ENCODE results near the gene MICU2. TPM values are rescaled to one million over a fixed set of nuclear protein-coding genes. Genes with fewer than 3 reads are reported as not detected.
A peak's percentile ranks its signal among the peaks of the same experiment; 100 is the strongest.

The MICU2 gene
- total and polyA plus RNA-seq, 2 experiments from 2014 or later, result 51.0 to 122 TPM

DNA sequence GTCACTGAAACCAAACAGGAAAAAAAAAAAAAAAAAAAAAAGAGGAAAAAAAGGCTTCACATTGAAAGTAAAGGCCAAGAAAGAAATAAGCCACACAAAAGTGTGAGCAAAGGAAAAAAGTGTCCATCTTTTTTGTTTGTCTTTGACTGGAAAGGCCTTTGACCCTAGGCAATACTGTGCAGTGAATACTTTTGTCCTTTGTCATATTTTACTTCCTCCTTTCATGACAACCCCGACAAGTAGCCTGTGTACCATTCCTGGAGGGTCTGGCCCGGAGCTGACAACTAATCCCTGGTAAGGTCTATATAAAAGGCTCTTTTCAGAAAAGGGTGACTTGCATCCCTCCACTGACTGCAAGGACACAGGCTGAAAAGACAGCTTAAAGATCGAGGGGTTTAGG, 12.9 kb upstream of the MICU2 start (continued):
- TF ChIP-seq, protein P1, sequence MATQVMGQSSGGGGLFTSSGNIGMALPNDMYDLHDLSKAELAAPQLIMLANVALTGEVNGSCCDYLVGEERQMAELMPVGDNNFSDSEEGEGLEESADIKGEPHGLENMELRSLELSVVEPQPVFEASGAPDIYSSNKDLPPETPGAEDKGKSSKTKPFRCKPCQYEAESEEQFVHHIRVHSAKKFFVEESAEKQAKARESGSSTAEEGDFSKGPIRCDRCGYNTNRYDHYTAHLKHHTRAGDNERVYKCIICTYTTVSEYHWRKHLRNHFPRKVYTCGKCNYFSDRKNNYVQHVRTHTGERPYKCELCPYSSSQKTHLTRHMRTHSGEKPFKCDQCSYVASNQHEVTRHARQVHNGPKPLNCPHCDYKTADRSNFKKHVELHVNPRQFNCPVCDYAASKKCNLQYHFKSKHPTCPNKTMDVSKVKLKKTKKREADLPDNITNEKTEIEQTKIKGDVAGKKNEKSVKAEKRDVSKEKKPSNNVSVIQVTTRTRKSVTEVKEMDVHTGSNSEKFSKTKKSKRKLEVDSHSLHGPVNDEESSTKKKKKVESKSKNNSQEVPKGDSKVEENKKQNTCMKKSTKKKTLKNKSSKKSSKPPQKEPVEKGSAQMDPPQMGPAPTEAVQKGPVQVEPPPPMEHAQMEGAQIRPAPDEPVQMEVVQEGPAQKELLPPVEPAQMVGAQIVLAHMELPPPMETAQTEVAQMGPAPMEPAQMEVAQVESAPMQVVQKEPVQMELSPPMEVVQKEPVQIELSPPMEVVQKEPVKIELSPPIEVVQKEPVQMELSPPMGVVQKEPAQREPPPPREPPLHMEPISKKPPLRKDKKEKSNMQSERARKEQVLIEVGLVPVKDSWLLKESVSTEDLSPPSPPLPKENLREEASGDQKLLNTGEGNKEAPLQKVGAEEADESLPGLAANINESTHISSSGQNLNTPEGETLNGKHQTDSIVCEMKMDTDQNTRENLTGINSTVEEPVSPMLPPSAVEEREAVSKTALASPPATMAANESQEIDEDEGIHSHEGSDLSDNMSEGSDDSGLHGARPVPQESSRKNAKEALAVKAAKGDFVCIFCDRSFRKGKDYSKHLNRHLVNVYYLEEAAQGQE (IDR thresholded peaks at IDR 0.05; ENCODE audit: unreplicated experiment), result no peak
- TF ChIP-seq STAT1 (IDR thresholded peaks at IDR 0.05; ENCODE audit: unreplicated experiment), result no peak
- TF ChIP-seq EZH2 (IDR thresholded peaks at IDR 0.05; ENCODE audit: low read depth, unreplicated experiment), result no peak
- no peak for TF ChIP-seq CREB1 (CRISPR knock-in tag; IDR thresholded peaks at IDR 0.05; ENCODE audit: low read depth)
- TF ChIP-seq, protein P2, sequence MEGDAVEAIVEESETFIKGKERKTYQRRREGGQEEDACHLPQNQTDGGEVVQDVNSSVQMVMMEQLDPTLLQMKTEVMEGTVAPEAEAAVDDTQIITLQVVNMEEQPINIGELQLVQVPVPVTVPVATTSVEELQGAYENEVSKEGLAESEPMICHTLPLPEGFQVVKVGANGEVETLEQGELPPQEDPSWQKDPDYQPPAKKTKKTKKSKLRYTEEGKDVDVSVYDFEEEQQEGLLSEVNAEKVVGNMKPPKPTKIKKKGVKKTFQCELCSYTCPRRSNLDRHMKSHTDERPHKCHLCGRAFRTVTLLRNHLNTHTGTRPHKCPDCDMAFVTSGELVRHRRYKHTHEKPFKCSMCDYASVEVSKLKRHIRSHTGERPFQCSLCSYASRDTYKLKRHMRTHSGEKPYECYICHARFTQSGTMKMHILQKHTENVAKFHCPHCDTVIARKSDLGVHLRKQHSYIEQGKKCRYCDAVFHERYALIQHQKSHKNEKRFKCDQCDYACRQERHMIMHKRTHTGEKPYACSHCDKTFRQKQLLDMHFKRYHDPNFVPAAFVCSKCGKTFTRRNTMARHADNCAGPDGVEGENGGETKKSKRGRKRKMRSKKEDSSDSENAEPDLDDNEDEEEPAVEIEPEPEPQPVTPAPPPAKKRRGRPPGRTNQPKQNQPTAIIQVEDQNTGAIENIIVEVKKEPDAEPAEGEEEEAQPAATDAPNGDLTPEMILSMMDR (conservative IDR thresholded peaks at IDR 0.05; ENCODE audit: low read depth in 2 of 2), result no peak
- TF ChIP-seq EZH2phosphoT487 (IDR thresholded peaks at IDR 0.05; ENCODE audit: unreplicated experiment), result no peak
- TF ChIP-seq ZNF331 (CRISPR knock-in tag; IDR thresholded peaks at IDR 0.05; ENCODE audit: low read depth), result no peak

DNA sequence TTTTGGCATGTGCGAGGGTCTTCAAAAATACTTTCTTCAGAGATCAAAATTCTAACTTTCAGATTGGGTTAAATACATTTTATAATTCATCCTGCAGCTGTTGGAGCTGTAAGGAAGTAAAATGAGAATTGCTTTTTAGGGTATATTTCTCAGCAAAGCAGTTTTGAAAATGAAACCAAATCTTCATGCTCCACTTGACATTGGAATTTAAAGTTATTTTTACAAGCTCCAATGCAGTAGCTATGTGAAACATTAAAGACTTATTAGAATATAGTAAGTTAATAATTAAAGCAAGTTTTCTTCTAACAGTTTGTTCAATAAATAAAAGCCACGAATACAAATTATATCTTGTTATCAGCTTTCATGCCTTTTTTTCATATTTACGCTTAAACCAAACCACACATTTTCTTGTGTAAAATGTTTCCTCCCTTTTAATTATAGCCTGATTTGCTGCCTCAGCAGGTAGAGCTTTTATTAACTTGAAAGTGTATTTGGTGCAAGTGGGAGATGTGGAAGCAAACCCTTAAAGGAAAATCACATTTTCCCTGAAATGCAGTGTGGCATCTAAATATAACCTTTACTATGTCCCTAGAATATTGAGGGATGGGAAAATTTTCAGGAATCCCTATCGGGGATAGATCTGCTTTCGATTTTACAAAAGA, 12.4 kb upstream of the MICU2 start:
- Histone ChIP-seq H4K20me1 (replicated peaks; ENCODE audit: insufficient read depth) (no peaks in the 10 kb centered on the region), H3K4me2 (no peak overlapping the region), H3K27ac (ENCODE audit: low read depth) (no peak overlapping the region), H3K4me3 (no peak overlapping the region), H3K27me3 (ENCODE audit: insufficient read depth) (no peaks in the 10 kb centered on the region), H3K4me1 (ENCODE audit: insufficient read depth) (no peaks in the 10 kb centered on the region), H3K9me2 (ENCODE audit: insufficient read depth) (no peaks in the 10 kb centered on the region), H3K36me3 (ENCODE audit: insufficient read depth) (no peaks in the 10 kb centered on the region), H2AFZ (0 out of 2 replicates have a peak overlapping the region, but pooled peaks have one; percentile 13), H3F3A (replicated peaks; ENCODE audit: low read depth) (no peaks in the 10 kb centered on the region), H3K79me2 (replicated peaks; ENCODE audit: insufficient read depth) (no peaks in the 10 kb centered on the region)
- Mint-ChIP-seq H3K27me3 (ENCODE audit: insufficient read depth, low read depth, poor library complexity) (no peaks in the 10 kb centered on the region), H3K27ac (no peak overlapping the region), H3K36me3 (ENCODE audit: low read depth) (no peaks in the 10 kb centered on the region), H3K9me3 (no peaks in the 10 kb centered on the region; the same call in 2 of the 3 replicates), H3K4me3 (no peak overlapping the region), H3K4me1 (no peaks in the 10 kb centered on the region)
- no peak for ATAC-seq
- no peak for DNase-seq (ENCODE audit: low spot score)
- TF ChIP-seq CREB1 (CRISPR knock-in tag; IDR thresholded peaks at IDR 0.05; ENCODE audit: low read depth) (no peak), ZNF331 (CRISPR knock-in tag; IDR thresholded peaks at IDR 0.05; ENCODE audit: low read depth) (no peak), POLR2AphosphoS5 (IDR thresholded peaks at IDR 0.05; ENCODE audit: low read depth) (no peak)
- TF ChIP-seq, protein P3, sequence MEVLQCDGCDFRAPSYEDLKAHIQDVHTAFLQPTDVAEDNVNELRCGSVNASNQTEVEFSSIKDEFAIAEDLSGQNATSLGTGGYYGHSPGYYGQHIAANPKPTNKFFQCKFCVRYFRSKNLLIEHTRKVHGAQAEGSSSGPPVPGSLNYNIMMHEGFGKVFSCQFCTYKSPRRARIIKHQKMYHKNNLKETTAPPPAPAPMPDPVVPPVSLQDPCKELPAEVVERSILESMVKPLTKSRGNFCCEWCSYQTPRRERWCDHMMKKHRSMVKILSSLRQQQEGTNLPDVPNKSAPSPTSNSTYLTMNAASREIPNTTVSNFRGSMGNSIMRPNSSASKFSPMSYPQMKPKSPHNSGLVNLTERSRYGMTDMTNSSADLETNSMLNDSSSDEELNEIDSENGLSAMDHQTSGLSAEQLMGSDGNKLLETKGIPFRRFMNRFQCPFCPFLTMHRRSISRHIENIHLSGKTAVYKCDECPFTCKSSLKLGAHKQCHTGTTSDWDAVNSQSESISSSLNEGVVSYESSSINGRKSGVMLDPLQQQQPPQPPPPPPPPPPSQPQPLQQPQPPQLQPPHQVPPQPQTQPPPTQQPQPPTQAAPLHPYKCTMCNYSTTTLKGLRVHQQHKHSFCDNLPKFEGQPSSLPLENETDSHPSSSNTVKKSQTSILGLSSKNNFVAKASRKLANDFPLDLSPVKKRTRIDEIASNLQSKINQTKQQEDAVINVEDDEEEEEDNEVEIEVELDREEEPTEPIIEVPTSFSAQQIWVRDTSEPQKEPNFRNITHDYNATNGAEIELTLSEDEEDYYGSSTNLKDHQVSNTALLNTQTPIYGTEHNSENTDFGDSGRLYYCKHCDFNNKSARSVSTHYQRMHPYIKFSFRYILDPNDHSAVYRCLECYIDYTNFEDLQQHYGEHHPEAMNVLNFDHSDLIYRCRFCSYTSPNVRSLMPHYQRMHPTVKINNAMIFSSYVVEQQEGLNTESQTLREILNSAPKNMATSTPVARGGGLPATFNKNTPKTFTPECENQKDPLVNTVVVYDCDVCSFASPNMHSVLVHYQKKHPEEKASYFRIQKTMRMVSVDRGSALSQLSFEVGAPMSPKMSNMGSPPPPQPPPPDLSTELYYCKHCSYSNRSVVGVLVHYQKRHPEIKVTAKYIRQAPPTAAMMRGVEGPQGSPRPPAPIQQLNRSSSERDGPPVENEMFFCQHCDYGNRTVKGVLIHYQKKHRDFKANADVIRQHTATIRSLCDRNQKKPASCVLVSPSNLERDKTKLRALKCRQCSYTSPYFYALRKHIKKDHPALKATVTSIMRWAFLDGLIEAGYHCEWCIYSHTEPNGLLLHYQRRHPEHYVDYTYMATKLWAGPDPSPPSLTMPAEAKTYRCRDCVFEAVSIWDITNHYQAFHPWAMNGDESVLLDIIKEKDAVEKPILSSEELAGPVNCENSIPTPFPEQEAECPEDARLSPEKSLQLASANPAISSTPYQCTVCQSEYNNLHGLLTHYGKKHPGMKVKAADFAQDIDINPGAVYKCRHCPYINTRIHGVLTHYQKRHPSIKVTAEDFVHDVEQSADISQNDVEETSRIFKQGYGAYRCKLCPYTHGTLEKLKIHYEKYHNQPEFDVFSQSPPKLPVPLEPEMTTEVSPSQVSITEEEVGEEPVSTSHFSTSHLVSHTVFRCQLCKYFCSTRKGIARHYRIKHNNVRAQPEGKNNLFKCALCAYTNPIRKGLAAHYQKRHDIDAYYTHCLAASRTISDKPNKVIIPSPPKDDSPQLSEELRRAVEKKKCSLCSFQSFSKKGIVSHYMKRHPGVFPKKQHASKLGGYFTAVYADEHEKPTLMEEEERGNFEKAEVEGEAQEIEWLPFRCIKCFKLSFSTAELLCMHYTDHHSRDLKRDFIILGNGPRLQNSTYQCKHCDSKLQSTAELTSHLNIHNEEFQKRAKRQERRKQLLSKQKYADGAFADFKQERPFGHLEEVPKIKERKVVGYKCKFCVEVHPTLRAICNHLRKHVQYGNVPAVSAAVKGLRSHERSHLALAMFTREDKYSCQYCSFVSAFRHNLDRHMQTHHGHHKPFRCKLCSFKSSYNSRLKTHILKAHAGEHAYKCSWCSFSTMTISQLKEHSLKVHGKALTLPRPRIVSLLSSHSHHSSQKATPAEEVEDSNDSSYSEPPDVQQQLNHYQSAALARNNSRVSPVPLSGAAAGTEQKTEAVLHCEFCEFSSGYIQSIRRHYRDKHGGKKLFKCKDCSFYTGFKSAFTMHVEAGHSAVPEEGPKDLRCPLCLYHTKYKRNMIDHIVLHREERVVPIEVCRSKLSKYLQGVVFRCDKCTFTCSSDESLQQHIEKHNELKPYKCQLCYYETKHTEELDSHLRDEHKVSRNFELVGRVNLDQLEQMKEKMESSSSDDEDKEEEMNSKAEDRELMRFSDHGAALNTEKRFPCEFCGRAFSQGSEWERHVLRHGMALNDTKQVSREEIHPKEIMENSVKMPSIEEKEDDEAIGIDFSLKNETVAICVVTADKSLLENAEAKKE (CRISPR knock-in tag; IDR thresholded peaks at IDR 0.05), result no peak
- TF ChIP-seq, protein P2 (conservative IDR thresholded peaks at IDR 0.05; ENCODE audit: low read depth in 2 of 2), result no peak

Measured in GM23338 (cell line).